Neural cell (in vitro differentiated cells): ENCODE measurements around the gene ADAMTS20. TPM values are rescaled to one million over a fixed set of nuclear protein-coding genes. Genes with fewer than 3 reads are reported as not detected.

Source experiments
- H2AFZ ChIP-seq: fragments of 200-600, 300-800 bp; sonication (generic), shearing (Covaris generic); 2 replicates; pipeline ENCODE4 v1.6.0; 2014; ENCODE audit warnings: low read depth, mild to moderate bottlenecking, antibody characterized with exemption, low read length, moderate library complexity
- H3F3A ChIP-seq: fragments of 200-600 bp; shearing (Covaris generic); 2 replicates; pipeline ENCODE4 v1.6.1; 2016; ENCODE audit warnings: mild to moderate bottlenecking, moderate library complexity, mixed read lengths, antibody characterized with exemption, low read length; ENCODE audit not compliant: insufficient read depth, poor library complexity, severe bottlenecking
- H3K27ac ChIP-seq: fragments of 200-600, 300-800 bp; sonication (generic), shearing (Covaris generic); 2 replicates; pipeline ENCODE4 v1.5.1; 2014; ENCODE audit warnings: mild to moderate bottlenecking, low read length, moderate library complexity
- H3K27me3 ChIP-seq: fragments of 300-800, 200-600 bp; sonication (generic), shearing (Covaris generic); 2 replicates; pipeline ENCODE4 v1.6.0; 2014; ENCODE audit warnings: mild to moderate bottlenecking, low read depth, low read length, moderate library complexity; ENCODE audit not compliant: insufficient read depth
- H3K36me3 ChIP-seq: fragments of 300-800, 200-600 bp; sonication (generic), shearing (Covaris generic); 2 replicates; pipeline ENCODE4 v1.5.1; 2014; ENCODE audit warnings: mild to moderate bottlenecking, antibody characterized with exemption, low read length, moderate library complexity; ENCODE audit not compliant: insufficient read depth
- H3K4me2 ChIP-seq: fragments of 300-800, 200-600 bp; sonication (generic), shearing (Covaris generic); 2 replicates; pipeline ENCODE4 v1.6.0; 2014; ENCODE audit warnings: mild to moderate bottlenecking, low read length
- H3K4me3 ChIP-seq: fragments of 300-800, 200-600 bp; sonication (generic), shearing (Covaris generic); 2 replicates; pipeline ENCODE4 v1.5.1; 2014; ENCODE audit warnings: mild to moderate bottlenecking, low read length, moderate library complexity
- H3K79me2 ChIP-seq: fragments of 200-600 bp; shearing (Covaris generic); replicated peaks from 2 replicates; pipeline ENCODE4 v1.6.0; 2014; ENCODE audit warnings: mild to moderate bottlenecking, low read length, moderate library complexity; ENCODE audit not compliant: insufficient read depth
- H3K9ac ChIP-seq: fragments of 300-800, 200-600 bp; sonication (generic), shearing (Covaris generic); 2 replicates; pipeline ENCODE4 v1.6.1; 2016; ENCODE audit warnings: mild to moderate bottlenecking, low read length, mixed read lengths
- H3K9me2 ChIP-seq: fragments of 200-600 bp; shearing (Covaris generic); 2 replicates; pipeline ENCODE4 v1.6.1; 2016; ENCODE audit warnings: mild to moderate bottlenecking, low read length, mixed read lengths; ENCODE audit not compliant: insufficient read depth
- H3K9me3 ChIP-seq: fragments of 200-600, 300-800 bp; sonication (generic), shearing (Covaris generic); 2 replicates; pipeline ENCODE4 v1.6.1; 2016; ENCODE audit warnings: mild to moderate bottlenecking, mixed run types, low read length, moderate library complexity, mixed read lengths
- H4K20me1 ChIP-seq: fragments of 200-600 bp; shearing (Covaris generic); 2 replicates; pipeline ENCODE4 v1.6.1; 2016; ENCODE audit warnings: mild to moderate bottlenecking, mixed run types; ENCODE audit not compliant: insufficient read depth
- CTCF ChIP-seq: fragments of 450-650 bp; IDR thresholded peaks from 2 replicates; pipeline ENCODE4 v1.5.1; 2014; ENCODE audit warnings: antibody characterized with exemption, mild to moderate bottlenecking, moderate library complexity; ENCODE audit not compliant: poor library complexity, severe bottlenecking
- EP300 ChIP-seq: fragments of 450-650 bp; conservative IDR thresholded peaks from 2 replicates; pipeline ENCODE4 v1.6.1; 2014; ENCODE audit warnings: antibody characterized with exemption, mild to moderate bottlenecking, moderate library complexity; ENCODE audit not compliant: poor library complexity, severe bottlenecking
- EZH2 ChIP-seq: fragments of 200-600, 300-800 bp; shearing (Covaris generic), sonication (generic); IDR thresholded peaks from 2 replicates; pipeline ENCODE4 v1.6.1; 2014; ENCODE audit warnings: antibody characterized with exemption, low read length, borderline replicate concordance, mild to moderate bottlenecking; ENCODE audit not compliant: insufficient read depth, poor library complexity, severe bottlenecking
- MXI1 ChIP-seq: fragments of 450-650 bp; conservative IDR thresholded peaks from 2 replicates; pipeline ENCODE4 v1.6.1; 2014; ENCODE audit warnings: antibody characterized with exemption, mild to moderate bottlenecking; ENCODE audit not compliant: poor library complexity, severe bottlenecking
- POLR2AphosphoS5 ChIP-seq: IDR thresholded peaks from 2 replicates; pipeline ENCODE4 v1.6.1; 2012
- RAD21 ChIP-seq: fragments of 450-650 bp; conservative IDR thresholded peaks from 2 replicates; pipeline ENCODE4 v1.6.1; 2014; ENCODE audit warnings: antibody characterized with exemption, mild to moderate bottlenecking, moderate library complexity
- REST ChIP-seq: IDR thresholded peaks from 2 replicates; pipeline ENCODE4 v1.6.1; 2012; ENCODE audit warnings: borderline replicate concordance
- SMC3 ChIP-seq: fragments of 450-650 bp; conservative IDR thresholded peaks from 2 replicates; pipeline ENCODE4 v1.6.1; 2014; ENCODE audit warnings: antibody characterized with exemption, mild to moderate bottlenecking, moderate library complexity; ENCODE audit not compliant: poor library complexity
- TAF1 ChIP-seq: IDR thresholded peaks from 2 replicates; pipeline ENCODE4 v1.6.1; 2012; ENCODE audit warnings: low read depth
- polyA plus RNA-seq: library from polyadenylated mRNA; depleted of rRNA; stranded (reverse); fragments of >200 nt; gene quantifications from 2 replicates; pipeline ENCODE4 v1.2.3, GENCODE V29; 2014

The ADAMTS20 gene
- polyA plus RNA-seq, 1 donor from 2014 or later, result 0.72 TPM

- TF ChIP-seq EP300 (no peak), EZH2 (no peak), CTCF (no peak), RAD21 (no peak), TAF1 (no peak), POLR2AphosphoS5 (no peak), SMC3 (no peak), REST (no peak), MXI1 (no peak)
- no peaks in the 10 kb centered on the region for H3K36me3 ChIP-seq
These were observed 36.0 kb downstream of the ADAMTS20 start for GRCh38 chr12:43516045-43516444.

GRCh38 chr12:43501703-43502102, 50.3 kb downstream of the ADAMTS20 start:
- Histone ChIP-seq H3K4me2 (no peak overlapping the region), H2AFZ (no peak overlapping the region), H4K20me1 (no peaks in the 10 kb centered on the region), H3K4me3 (no peak overlapping the region), H3K9me3 (no peaks in the 10 kb centered on the region), H3K27me3 (no peaks in the 10 kb centered on the region), H3F3A (no peaks in the 10 kb centered on the region), H3K79me2 (no peaks in the 10 kb centered on the region), H3K9ac (no peak overlapping the region), H3K9me2 (no peaks in the 10 kb centered on the region), H3K27ac (no peak overlapping the region), H3K36me3 (no peaks in the 10 kb centered on the region)
- TF ChIP-seq TAF1 (no peak), CTCF (peak; percentile 66), EP300 (no peak), RAD21 (peak; percentile 71), MXI1 (no peak), SMC3 (peak; percentile 72), POLR2AphosphoS5 (no peak), REST (no peak), EZH2 (no peak)

More at GRCh38 chr12:43516045-43516444, 36.0 kb downstream of the ADAMTS20 start:
- H3K27ac ChIP-seq, result no peak overlapping the region
- no peak overlapping the region for H3K9ac ChIP-seq
- no peak overlapping the region for H2AFZ ChIP-seq
- no peaks in the 10 kb centered on the region for H3K9me2 ChIP-seq
- H3K4me3 ChIP-seq, result no peak overlapping the region
- no peaks in the 10 kb centered on the region for H3K27me3 ChIP-seq
- H3K9me3 ChIP-seq, result no peaks in the 10 kb centered on the region
- H3K79me2 ChIP-seq, result no peaks in the 10 kb centered on the region
- H3F3A ChIP-seq, result no peaks in the 10 kb centered on the region
- no peak overlapping the region for H3K4me2 ChIP-seq
- H4K20me1 ChIP-seq, result no peaks in the 10 kb centered on the region
